Right ventricle myocardium superior (tissue), 1 donor: ENCODE results near the gene ATP2B1. TPM values are rescaled to one million over a fixed set of nuclear protein-coding genes. Genes with fewer than 3 reads are reported as not detected.

Experiments used
- ATAC-seq: fragments of 200-7000 bp; cut with Tn5 transposase; one replicate; pipeline ENCODE4 v1.9.1; 2020; ENCODE audit warnings: mild to moderate bottlenecking; ENCODE audit not compliant: poor library complexity
- DNase-seq: peaks from one replicate; pipeline ENCODE4 v3.0.0-alpha.2; 2020
- intact Hi-C: fragments of 100-400 bp; cut with DNase I; formaldehyde crosslinking; loops from one replicate; pipeline ENCODE4 v1.11.2; 2022
- total RNA-seq: library from RNA; stranded (reverse); fragmentation: NEBNext Ultra II Directional; extraction: Animal tissue kit (Norgen Biotek cat#: 25700); gene quantifications from one replicate; pipeline ENCODE4 v1.2.1, GENCODE V29; 2021
- donor health status: DM: no; HTN: yes; CAD: no; lungs with severe emphysema.

The ATP2B1 gene
- total RNA-seq, 1 donor from 2014 or later: 9.8 TPM

DNA sequence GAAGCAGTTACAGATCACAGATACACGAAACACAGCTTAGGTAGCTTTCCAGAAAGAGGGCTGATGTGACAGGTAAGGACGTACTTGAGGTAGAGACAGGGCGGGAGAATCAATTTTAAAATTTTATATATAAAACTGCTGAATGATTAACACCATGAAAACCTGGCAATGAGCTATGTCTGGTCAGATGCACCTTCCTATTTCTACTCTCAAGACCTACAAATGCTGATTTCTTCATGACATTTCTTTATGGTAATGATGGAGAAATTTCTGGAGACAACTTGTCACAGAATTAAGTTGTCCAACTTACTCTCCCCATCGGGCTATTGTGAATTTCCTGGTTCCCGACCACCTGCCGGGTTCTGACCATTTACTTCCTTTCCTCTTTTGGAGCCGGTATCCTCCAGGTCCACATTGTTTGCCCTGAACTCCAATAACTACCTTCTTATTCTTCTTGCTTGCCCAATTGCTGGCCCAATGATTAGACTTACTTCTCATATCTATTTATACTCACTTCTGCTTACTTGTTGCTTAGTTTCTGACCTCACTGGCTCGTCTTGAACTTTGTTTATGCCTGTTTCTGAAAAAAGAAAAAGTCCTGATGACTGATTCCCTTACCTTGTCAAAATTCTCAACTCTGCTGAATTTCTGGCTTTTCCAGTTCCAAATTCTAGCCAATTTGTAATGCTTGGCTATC, 12.8 kb upstream of the ATP2B1 start:
- ATAC-seq (no peak), DNase-seq (no peak)
- intact Hi-C loops: no loop called here

DNA sequence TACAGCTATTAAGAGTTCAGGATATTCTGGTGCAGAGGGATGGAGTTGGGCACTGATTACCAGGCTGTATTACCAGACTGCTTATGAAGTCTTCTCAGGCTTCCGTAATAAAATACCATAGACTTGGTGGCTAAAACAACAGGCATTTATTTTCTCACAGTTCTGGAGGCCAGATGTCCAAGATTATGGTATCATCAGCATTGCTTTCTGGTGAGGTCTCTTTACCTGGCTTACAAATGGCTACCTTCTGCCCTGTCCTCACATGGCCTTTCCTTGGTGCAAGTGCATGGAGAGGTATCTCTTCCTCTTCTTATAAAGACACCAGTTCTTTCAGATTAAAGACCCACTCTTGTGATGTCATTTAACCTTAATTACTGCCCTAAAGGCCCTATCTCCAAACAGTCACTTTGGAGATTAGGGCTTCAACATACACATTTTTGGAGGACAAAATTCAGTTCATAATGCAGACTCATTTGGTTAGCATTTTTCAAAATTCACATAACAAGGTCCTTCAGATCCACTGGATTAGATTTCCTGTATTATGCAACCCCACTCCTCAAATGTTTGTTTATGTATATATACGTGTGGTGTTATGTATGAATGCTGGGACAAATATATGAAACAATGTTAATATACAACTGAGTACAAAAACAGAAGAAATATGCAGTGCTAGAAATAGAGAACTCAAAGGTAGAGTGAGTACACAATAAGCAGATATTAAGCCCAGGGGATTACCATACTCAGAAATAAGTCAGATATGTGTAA, 9.3 kb upstream of the ATP2B1 start:
- ATAC-seq: no peak
- intact Hi-C loops: no loop called here
- DNase-seq: no peak

DNA sequence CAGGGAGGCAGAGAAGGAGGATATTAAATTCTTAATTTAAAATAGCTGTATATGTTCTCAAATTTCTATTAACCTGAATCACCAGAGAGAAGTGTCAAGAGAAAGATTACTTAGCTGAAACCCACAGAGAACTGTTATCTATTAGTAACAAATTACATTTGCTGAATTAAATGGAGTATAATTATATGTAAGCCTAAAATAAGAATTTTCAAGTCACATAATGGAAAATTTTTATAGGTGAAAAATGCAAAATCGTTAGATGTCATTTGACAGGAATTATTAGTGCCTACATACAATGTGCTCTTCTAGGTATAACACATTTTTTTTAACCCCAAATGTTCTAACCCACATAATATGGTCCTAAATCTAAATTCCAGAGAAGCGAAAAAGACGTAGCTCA, 4.1 kb upstream of the ATP2B1 start:
- intact Hi-C loops: no loop called here
- ATAC-seq: no peak
- DNase-seq: no peak

DNA sequence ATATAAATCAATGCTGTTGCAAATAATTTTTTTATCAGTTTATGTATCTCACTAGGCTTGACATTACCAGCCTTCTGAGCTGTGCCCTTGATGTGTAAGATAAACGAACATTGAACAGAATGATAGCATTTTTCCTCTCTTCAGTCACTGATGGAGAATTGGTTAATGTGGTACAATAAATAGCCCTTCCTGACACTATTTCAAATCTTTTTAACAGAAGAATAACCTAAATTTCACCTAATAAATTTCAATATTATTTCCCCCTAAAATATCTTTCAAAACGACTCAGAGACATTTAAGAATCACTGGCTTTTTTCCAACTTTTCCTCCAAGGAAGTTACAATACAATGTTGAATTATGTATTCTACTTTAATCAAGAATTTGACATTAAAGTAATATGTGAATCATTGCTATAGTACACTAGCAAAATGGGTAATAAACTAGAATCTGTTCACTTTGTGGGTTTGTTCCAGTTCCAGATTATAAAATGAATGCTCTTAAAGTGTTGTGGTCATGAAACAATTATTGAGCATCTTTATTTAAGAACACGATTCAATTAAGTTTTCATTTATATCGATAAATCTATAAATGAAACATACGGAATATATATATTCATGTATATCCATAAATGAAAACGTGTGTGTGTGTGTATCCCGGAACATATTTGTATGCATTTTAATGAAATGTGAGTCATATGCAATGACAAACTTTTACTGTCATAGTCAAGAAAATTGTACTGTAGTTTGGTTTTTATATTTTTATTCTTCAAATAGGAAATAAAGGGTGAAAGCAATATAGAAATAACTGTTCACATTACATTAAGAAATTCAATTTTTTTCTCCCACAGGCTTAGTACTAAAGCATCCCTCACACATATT, 2.5 kb upstream of the ATP2B1 start:
- DNase-seq: no peak
- ATAC-seq: no peak
- intact Hi-C loops: no loop called here

GRCh38 chr12:89709995-89710872, 1.6 kb upstream of the ATP2B1 start:
- DNase-seq: peak; percentile 78
- intact Hi-C loops: loop anchor here (10.0 kb wide), 1 partner anchor 165 kb away; no protein-coding TSS in a partner anchor
- peak; percentile 25 for ATAC-seq

DNA sequence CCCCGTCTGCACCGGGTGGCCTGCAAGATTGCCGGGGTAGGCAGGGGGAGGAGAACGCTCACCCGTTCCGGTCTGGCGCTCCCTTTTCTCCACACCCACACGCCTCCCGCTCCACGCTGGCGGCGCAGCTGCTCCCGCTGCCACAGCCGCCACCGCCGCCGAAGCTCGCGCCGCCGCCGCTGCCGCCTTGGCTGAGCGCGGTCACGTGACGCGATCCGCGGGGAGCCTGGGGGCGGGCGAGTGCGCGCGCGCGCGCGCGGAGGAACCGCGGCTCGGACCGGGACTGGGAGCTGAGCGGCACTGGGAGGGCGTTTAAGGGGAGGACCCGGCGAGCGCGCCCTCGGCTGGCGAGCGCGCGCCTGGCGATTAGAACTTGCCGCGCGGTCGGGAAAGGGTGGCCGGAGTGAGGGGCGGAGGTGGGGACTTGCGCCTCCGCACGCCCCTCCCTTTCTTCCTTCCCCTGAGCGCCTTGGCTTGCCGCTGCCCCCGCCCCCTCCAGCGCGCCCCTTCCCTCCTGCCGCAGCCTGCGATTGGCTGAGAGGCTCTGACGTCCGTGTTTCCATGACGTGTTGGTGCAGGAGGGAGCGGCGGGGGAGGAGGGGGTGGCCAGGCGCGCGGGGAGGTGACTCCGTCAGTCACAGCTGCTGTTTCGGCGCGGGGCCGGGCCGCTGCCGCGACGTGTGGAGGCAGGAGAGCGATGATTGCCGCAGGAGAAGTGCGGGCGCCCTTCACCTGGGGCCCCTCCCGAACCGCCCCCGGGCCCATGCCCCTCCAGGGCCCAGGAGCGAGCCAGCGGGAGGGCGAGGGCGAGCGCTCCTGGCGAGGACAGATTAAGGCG, 738 bp upstream of the ATP2B1 start:
- ATAC-seq: peak; percentile 94
- peak; percentile 98 for DNase-seq
- intact Hi-C loops: loop anchor here (10.0 kb wide), 1 partner anchor 165 kb away; no protein-coding TSS in a partner anchor

- DNase-seq: peak; percentile 66
- intact Hi-C loops: loop anchor here (10.0 kb wide), 1 partner anchor 163 kb away; no protein-coding TSS in a partner anchor
- ATAC-seq: no peak
Observed at GRCh38 chr12:89707703-89708564, 704 bp downstream of the ATP2B1 start.

DNA sequence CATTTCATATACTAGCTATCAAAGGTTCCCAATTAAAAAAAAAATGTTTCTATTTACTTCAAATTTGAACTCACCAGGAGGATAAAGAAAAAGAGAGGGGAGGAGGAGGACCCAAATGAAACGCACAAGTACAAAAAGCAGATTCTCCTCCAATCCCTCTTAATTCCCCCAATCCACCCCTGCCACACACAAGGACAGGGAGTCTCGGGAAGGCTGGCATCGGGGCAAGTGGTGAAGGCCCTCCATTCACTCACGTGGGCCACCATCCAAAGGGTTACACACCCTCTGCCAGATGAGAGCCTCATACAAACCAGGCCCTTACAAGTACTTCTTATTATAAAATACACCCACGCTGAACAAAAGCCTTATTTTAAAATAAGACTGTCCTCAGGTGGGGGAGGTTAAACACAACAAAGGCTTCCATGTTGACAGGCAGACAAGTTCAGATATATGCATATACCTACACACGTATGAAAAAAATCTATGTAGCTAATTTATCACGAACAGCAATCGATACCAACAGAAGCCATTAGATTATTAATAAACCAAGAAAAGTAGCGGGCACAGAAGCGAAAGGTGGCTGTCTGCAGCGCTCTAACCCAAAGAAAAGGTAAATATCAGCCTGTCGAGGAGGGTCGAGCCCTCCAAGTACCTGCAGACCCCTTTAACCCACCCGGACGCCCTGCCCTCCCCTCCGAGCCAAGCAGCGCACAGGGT, 1.5 kb downstream of the ATP2B1 start:
- DNase-seq (no peak), ATAC-seq (no peak)
- intact Hi-C loops: loop anchor here (10.0 kb wide), 1 partner anchor 162 kb away; no protein-coding TSS in a partner anchor

DNA sequence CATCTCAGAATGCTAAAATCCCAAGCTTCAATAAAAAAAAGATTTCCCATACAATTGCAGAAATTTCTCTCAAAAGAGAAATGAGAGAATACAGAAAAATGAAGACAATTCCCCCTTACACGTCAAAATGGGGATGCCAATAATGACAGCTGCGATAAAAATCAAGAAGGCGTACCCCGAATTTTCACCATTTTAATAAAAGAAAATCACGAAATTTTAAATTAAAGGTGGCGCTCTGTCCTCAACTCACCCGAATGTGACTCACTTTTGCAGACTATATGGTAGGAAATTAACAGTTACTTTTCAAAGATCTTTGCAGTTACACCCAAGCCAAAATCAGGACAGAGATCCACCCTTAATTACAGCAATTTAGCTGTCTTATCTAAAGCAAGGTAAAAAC, 2.1 kb downstream of the ATP2B1 start:
- intact Hi-C loops: loop anchor here (10.0 kb wide), 1 partner anchor 162 kb away; no protein-coding TSS in a partner anchor
- ATAC-seq: no peak

GRCh38 chr12:89704457-89704856, 4.2 kb downstream of the ATP2B1 start:
- DNase-seq (no peak), ATAC-seq (no peak)
- intact Hi-C loops: loop anchor here (10.0 kb wide), 1 partner anchor 160 kb away; no protein-coding TSS in a partner anchor

More for the DNA sequence above, 2.1 kb downstream of the ATP2B1 start:
- no peak for DNase-seq

DNA sequence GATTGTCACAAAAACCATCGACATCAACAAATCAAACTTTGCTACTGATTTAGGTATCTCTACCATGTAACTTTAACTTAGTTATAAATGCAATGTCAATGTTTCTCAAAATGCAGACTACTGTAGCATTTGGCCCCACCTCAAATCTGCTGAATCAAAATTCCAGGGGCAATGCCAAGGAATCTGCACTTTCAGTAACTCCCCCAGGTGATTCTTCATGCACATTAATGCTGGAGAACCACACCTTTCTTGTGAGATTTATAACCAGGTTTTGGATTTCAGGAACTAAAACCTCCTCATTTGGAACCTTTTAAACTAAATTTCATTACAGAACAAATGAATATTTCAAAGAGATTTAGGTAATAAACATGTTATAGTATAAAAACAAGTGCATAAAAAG, 4.9 kb downstream of the ATP2B1 start:
- DNase-seq (no peak), ATAC-seq (no peak)
- intact Hi-C loops: loop anchor here (10.0 kb wide), 1 partner anchor 159 kb away; no protein-coding TSS in a partner anchor

DNA sequence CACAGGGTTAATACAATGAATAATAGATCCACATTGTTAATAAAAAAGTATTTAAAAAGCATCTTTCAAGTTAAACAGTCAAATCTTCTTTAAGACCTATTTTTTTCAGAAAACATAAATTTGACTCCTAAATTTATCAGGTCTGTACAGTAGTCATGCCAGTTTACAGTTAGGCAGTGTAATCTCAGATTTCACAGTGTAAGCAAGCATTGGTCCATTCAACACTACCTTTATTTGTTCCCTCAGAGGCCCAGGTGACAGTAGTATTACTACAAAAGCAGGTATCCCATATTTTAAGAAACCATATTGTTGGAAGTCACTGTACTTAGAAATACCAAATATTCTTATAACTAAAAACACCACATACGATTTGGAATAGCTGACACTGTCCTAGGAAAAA, 6.1 kb downstream of the ATP2B1 start:
- intact Hi-C loops: loop anchor here (10.0 kb wide), 1 partner anchor 158 kb away; no protein-coding TSS in a partner anchor
- DNase-seq (no peak), ATAC-seq (no peak)

DNA sequence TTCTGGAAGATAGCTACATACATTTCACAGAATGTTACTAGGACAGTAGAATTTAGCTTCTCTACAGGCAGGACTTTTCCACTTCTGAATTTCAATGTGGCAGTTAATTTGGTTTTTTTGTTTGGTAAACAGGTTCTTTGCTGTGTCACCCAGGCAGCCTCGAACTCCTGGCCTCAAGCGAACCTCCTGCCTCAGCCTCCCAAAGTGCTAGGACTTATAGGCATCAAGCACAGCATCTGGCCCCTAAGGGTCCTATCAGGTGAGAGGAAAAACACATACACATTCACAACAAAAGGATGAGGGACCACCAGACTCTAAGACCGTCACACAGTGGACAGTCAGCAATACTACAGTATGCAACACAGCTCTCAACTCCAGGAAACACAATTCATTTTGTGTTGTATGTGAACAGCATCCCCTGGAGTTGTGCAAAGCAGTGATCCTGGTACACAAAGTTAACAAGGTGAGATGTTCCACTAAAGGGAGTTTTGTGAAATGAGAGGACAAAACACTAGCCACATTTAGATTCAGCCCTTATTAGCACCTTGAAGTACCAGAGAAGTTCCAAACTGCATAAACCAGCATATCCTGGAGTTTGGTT, 6.9 kb downstream of the ATP2B1 start:
- ATAC-seq (no peak), DNase-seq (no peak)
- intact Hi-C loops: loop anchor here (10.0 kb wide), 1 partner anchor 157 kb away; no protein-coding TSS in a partner anchor

GRCh38 chr12:89700191-89700810, 8.3 kb downstream of the ATP2B1 start:
- ATAC-seq: no peak
- no peak for DNase-seq
- intact Hi-C loops: loop anchor here (10.0 kb wide), 1 partner anchor 156 kb away; no protein-coding TSS in a partner anchor

DNA sequence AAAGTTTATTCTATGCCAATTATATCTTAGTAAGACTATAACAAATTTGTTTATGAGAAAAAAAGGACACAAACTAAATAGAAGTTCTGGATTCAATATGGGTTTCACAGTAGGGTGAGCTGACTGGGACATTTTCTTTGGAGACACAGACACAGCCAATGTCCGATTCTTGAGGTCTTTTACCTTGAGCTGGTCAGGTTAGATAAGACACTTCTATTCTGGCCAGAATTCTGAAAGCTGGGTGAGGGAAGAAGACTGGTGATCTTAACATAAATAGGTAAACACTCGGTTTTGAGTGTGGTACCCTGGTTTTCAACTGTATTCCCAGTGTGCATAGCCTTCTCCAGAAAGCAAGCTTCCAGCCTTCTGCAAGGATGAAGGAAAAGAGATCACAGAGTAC, 10.0 kb downstream of the ATP2B1 start:
- intact Hi-C loops: no loop called here
- DNase-seq (no peak), ATAC-seq (no peak)
